CD4-positive, alpha-beta T cell treated with Interleukin-6 at 100 ng/mL for 8 hours (primary cell): Measurements from ENCODE around the gene FPR2.
A peak's percentile ranks its signal among the peaks of the same experiment; 100 is the strongest.
"Not testable (repeated sequence)": the region's sequence is repeated elsewhere in the genome, so short reads cannot be mapped to it uniquely, and the experiment has no call there.

Source experiments
- DNase-seq: peaks from one replicate; pipeline ENCODE4 v3.0.0-alpha.2; 2020; ENCODE audit warnings: mixed read lengths, low spot score

FPR2 gene

GRCh38 chr19:51784109-51784785 is 23.3 kb downstream of the FPR2 start:
- no peak for DNase-seq

GRCh38 chr19:51784922-51785690 is 24.1 kb downstream of the FPR2 start:
- DNase-seq, result peak; percentile 3

GRCh38 chr19:51786646-51787494 is 25.9 kb downstream of the FPR2 start:
- DNase-seq, result no peak

GRCh38 chr19:51788029-51788428 is 27.0 kb downstream of the FPR2 start:
- DNase-seq, result no peak

- DNase-seq, result no peak
Observed at GRCh38 chr19:51789061-51789795, 28.2 kb downstream of the FPR2 start.

GRCh38 chr19:51792932-51793331 is 32.0 kb downstream of the FPR2 start:
- no peak for DNase-seq

- DNase-seq, result no peak
Observed at GRCh38 chr19:51793994-51794393, 33.0 kb downstream of the FPR2 start.

- DNase-seq, result no peak
Observed at GRCh38 chr19:51794885-51795490, 34.0 kb downstream of the FPR2 start, which contains the start of gene FPR3. Gene FPR3, plus strand, starts transcription at chr19:51795157. Its CDS starts 28,592 bp downstream, at chr19:51823749.

- no peak for DNase-seq
Observed at GRCh38 chr19:51796195-51796679, 35.3 kb downstream of the FPR2 start.

- no peak for DNase-seq
Observed at GRCh38 chr19:51797480-51797879, 36.5 kb downstream of the FPR2 start.

- no peak for DNase-seq
Observed at GRCh38 chr19:51798062-51798461, 37.1 kb downstream of the FPR2 start.

- DNase-seq, result no peak
Observed at GRCh38 chr19:51799034-51799773, 38.2 kb downstream of the FPR2 start.

GRCh38 chr19:51799774-51800472 is 38.9 kb downstream of the FPR2 start:
- DNase-seq, result no peak

GRCh38 chr19:51800473-51801244 is 39.7 kb downstream of the FPR2 start:
- no peak for DNase-seq

- no peak for DNase-seq
Observed at GRCh38 chr19:51802775-51803174, 41.8 kb downstream of the FPR2 start.

- no peak for DNase-seq
Observed at GRCh38 chr19:51803519-51803918, 42.5 kb downstream of the FPR2 start.

GRCh38 chr19:51803967-51804366 is 43.0 kb downstream of the FPR2 start:
- DNase-seq, result no peak

GRCh38 chr19:51804789-51805188 is 43.8 kb downstream of the FPR2 start:
- DNase-seq, result not testable (repeated sequence)

- not testable (repeated sequence) for DNase-seq
Observed at GRCh38 chr19:51805396-51805795, 44.4 kb downstream of the FPR2 start.
